LNCaP clone FGC (cell line): ENCODE results near the gene MBOAT7.

Source experiments
- DNase-seq: peaks from one replicate; pipeline ENCODE4 v3.0.0-alpha.2; 2011; ENCODE audit warnings: low read depth
- H3K4me3 ChIP-seq: 2 replicates; pipeline ENCODE4 v1.5.1; 2011; ENCODE audit warnings: mild to moderate bottlenecking, low read depth, low read length, control low read depth
- CTCF ChIP-seq: IDR thresholded peaks from 2 replicates; pipeline ENCODE4 v1.5.1; 2012; ENCODE audit warnings: mild to moderate bottlenecking; ENCODE audit not compliant: control insufficient read depth, insufficient read depth; ENCODE audit errors: extremely low read depth

Gene MBOAT7

GRCh38 chr19:54133312-54133956, 55.9 kb downstream of the MBOAT7 start:
- no peak for TF ChIP-seq CTCF
- H3K4me3 ChIP-seq, result no peak overlapping the region
- DNase-seq, result no peak

- no peak for TF ChIP-seq CTCF
Observed at GRCh38 chr19:54129617-54129996, 59.8 kb downstream of the MBOAT7 start.

GRCh38 chr19:54128796-54129616, 60.4 kb downstream of the MBOAT7 start:
- DNase-seq, result no peak
- no peak overlapping the region for H3K4me3 ChIP-seq
- TF ChIP-seq CTCF, result no peak

More at GRCh38 chr19:54129617-54129996, 59.8 kb downstream of the MBOAT7 start:
- H3K4me3 ChIP-seq, result no peak overlapping the region
- no peak for DNase-seq

GRCh38 chr19:54128441-54128725, 61.0 kb downstream of the MBOAT7 start:
- no peak for TF ChIP-seq CTCF
- DNase-seq, result no peak
- no peak overlapping the region for H3K4me3 ChIP-seq

- TF ChIP-seq CTCF, result no peak
- no peak overlapping the region for H3K4me3 ChIP-seq
- no peak for DNase-seq
Observed at GRCh38 chr19:54127688-54128440, 61.5 kb downstream of the MBOAT7 start.

GRCh38 chr19:54125713-54126112, 63.7 kb downstream of the MBOAT7 start:
- DNase-seq, result no peak
- no peak for TF ChIP-seq CTCF
- H3K4me3 ChIP-seq, result no peak overlapping the region

- H3K4me3 ChIP-seq, result no peak overlapping the region
- no peak for DNase-seq
Observed at GRCh38 chr19:54124393-54124792, 65.0 kb downstream of the MBOAT7 start.

More at GRCh38 chr19:54124393-54124792, 65.0 kb downstream of the MBOAT7 start:
- no peak for TF ChIP-seq CTCF
